ENCODE measurements around the gene C12orf76. TPM values are rescaled to one million over a fixed set of nuclear protein-coding genes. Genes with fewer than 3 reads are reported as not detected.

Gene C12orf76
- total and polyA plus RNA-seq, 2 of the 13 experiments (the other 11 are each of a cell fraction or from before 2014, with no cell fraction given), result 15.8 to 38.4 TPM

DNA sequence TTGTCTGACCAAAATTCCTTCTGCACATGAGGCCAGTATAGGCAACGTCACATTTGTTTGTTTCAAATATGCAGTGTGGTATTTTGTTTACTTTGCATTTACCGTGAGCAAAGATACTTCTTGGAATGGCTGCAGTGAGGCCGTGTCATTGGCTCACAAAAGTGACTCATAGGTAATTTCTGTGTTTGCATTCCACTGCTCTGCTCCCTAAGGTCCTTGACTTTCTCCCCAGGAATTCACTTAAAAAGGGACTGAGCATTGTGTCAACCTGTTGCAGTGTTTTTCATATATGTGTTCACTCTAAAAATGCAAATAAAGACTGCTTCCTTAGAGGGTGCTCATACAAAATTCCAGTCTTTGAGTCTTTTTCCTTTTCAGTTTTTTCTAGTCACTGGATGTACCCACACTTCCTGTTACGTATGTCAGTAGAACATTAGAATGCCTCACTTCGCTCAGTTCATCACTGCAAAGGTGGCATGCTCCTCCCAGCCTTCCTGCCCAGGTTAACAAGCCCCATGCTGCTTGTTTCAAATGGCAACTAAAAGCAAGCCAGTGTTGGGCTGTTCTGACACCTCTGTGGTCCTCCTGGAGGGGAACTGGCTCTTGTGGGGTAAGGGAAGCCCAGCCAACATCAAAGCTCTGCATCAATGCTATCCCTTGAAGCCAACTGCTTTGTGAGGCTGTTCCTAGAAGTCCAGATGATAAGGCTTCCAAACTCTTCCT is 9.1 kb downstream of the C12orf76 start (continued):
- TF ChIP-seq, protein P1, sequence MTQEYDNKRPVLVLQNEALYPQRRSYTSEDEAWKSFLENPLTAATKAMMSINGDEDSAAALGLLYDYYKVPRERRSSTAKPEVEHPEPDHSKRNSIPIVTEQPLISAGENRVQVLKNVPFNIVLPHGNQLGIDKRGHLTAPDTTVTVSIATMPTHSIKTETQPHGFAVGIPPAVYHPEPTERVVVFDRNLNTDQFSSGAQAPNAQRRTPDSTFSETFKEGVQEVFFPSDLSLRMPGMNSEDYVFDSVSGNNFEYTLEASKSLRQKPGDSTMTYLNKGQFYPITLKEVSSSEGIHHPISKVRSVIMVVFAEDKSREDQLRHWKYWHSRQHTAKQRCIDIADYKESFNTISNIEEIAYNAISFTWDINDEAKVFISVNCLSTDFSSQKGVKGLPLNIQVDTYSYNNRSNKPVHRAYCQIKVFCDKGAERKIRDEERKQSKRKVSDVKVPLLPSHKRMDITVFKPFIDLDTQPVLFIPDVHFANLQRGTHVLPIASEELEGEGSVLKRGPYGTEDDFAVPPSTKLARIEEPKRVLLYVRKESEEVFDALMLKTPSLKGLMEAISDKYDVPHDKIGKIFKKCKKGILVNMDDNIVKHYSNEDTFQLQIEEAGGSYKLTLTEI (CRISPR knock-in tag; conservative IDR thresholded peaks at IDR 0.05), result no peak
- no peak for TF ChIP-seq ZNF879 (CRISPR knock-in tag; IDR thresholded peaks at IDR 0.05)
- TF ChIP-seq ZNF746 (CRISPR knock-in tag; IDR thresholded peaks at IDR 0.05), result no peak
- TF ChIP-seq SOX13 (IDR thresholded peaks at IDR 0.05), result peak; percentile 68
- peak in 1 of 2 experiments; percentile 98; a peak in 2 of 4 replicates for TF ChIP-seq SOX13 (CRISPR knock-in tag; conservative IDR thresholded peaks at IDR 0.05 in 1 of 2, IDR thresholded peaks at IDR 0.05 in 1 of 2)
- TF ChIP-seq ZNF556 (CRISPR knock-in tag; IDR thresholded peaks at IDR 0.05; ENCODE audit: borderline replicate concordance), result no peak
- no peak for TF ChIP-seq SMAD1 (CRISPR knock-in tag; IDR thresholded peaks at IDR 0.05; ENCODE audit: borderline replicate concordance, low read depth)
- no peak for TF ChIP-seq MED8 (CRISPR knock-in tag; IDR thresholded peaks at IDR 0.05; ENCODE audit: insufficient replicate concordance)
- TF ChIP-seq ZNF513 (CRISPR knock-in tag; conservative IDR thresholded peaks at IDR 0.05), result no peak

All from HepG2 (cell line).